Neural progenitor cell (in vitro differentiated cells): ENCODE measurements around the gene TMEM131L.

ENCODE experiments used
- EZH2phosphoT487 ChIP-seq: fragments of 200-600 bp; sonication (generic); IDR thresholded peaks from 2 replicates; pipeline ENCODE4 v1.6.1; 2017; ENCODE audit warnings: antibody characterized with exemption
- TF ChIP-seq, protein P1 (sequence below): fragments of 200-600 bp; sonication (generic); IDR thresholded peaks from 2 replicates; pipeline ENCODE4 v1.5.1; 2017; ENCODE audit warnings: antibody characterized with exemption, mild to moderate bottlenecking

DNA sequence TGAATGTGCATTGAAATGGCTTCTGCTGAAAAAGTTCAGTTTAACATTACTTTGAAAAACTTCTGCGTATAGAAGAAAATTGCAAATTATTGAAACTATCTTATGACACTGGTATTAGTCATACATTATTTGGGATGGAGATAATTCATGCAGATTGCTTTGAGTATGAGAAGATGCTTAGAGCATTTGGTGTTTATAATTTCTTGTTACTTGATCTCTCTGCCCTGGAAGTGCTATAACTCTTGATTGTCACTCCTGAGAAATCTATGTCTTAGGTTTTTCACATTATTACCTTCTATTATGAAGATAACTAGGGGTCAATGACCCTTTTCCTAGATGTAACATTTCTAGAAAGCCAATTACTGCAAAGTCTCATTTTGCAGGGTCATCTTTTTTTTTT is 36.4 kb downstream of the TMEM131L start:
- TF ChIP-seq, protein P1, sequence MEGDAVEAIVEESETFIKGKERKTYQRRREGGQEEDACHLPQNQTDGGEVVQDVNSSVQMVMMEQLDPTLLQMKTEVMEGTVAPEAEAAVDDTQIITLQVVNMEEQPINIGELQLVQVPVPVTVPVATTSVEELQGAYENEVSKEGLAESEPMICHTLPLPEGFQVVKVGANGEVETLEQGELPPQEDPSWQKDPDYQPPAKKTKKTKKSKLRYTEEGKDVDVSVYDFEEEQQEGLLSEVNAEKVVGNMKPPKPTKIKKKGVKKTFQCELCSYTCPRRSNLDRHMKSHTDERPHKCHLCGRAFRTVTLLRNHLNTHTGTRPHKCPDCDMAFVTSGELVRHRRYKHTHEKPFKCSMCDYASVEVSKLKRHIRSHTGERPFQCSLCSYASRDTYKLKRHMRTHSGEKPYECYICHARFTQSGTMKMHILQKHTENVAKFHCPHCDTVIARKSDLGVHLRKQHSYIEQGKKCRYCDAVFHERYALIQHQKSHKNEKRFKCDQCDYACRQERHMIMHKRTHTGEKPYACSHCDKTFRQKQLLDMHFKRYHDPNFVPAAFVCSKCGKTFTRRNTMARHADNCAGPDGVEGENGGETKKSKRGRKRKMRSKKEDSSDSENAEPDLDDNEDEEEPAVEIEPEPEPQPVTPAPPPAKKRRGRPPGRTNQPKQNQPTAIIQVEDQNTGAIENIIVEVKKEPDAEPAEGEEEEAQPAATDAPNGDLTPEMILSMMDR, result no peak
- no peak for TF ChIP-seq EZH2phosphoT487
